Neutrophil (primary cell): ENCODE measurements around the gene TMEM63A.
A peak's percentile ranks its signal among the peaks of the same experiment; 100 is the strongest.
"Not testable (repeated sequence)": the region's sequence is repeated elsewhere in the genome, so short reads cannot be mapped to it uniquely, and the experiment has no call there.

Experiments used
- H3K27ac ChIP-seq: fragments of 200-600 bp; sonication (generic); 2 replicates; pipeline ENCODE4 v1.5.1; 2016; ENCODE audit warnings: mild to moderate bottlenecking, moderate library complexity
- H3K27me3 ChIP-seq: fragments of 200-600 bp; sonication (generic); 2 replicates; pipeline ENCODE4 v1.6.0; 2016; ENCODE audit warnings: mild to moderate bottlenecking
- H3K36me3 ChIP-seq: fragments of 200-600 bp; sonication (generic); 2 replicates; pipeline ENCODE4 v1.5.1; 2017
- H3K4me1 ChIP-seq, 2 experiments: fragments of 200-600 bp in 1 of 2; sonication (generic) in 1 of 2; 1 replicate in 1 of 2; 2 replicates in 1 of 2; pipeline versions ENCODE4 v1.5.1 to v1.6.1; 2013 to 2016; ENCODE audit warnings: low read depth in 1 of 2, low read length in 1 of 2, mild to moderate bottlenecking in 1 of 2, moderate library complexity in 1 of 2; ENCODE audit not compliant: control insufficient read depth in 1 of 2, insufficient read depth in 1 of 2
- H3K4me3 ChIP-seq, 2 experiments: fragments of 200-600 bp in 1 of 2; sonication (generic) in 1 of 2; 1 replicate in 1 of 2; 2 replicates in 1 of 2; pipeline ENCODE4 v1.5.1; 2013 to 2016; ENCODE audit warnings: low read depth in 1 of 2, low read length in 1 of 2, mild to moderate bottlenecking in 1 of 2, moderate library complexity in 1 of 2
- H3K9me3 ChIP-seq: fragments of 200-600 bp; sonication (generic); 2 replicates; pipeline ENCODE4 v1.5.1; 2016
- CTCF ChIP-seq: fragments of 200-600 bp; sonication (generic); IDR thresholded peaks from 2 replicates; pipeline ENCODE4 v1.5.1; 2016; ENCODE audit warnings: antibody characterized with exemption

Gene TMEM63A

GRCh38 chr1:225838793-225839192 lies 43.4 kb downstream of the TMEM63A start:
- Histone ChIP-seq H3K9me3 (no peaks in the 10 kb centered on the region), H3K4me3 (no peak overlapping the region), H3K4me1 (peaks cover 18 to 22% of the 10 kb centered on the region in 2 experiments), H3K27me3 (no peaks in the 10 kb centered on the region), H3K36me3 (peaks cover 6% of the 10 kb centered on the region), H3K27ac (no peak overlapping the region)
- no peak for TF ChIP-seq CTCF

GRCh38 chr1:225836296-225836695 lies 45.9 kb downstream of the TMEM63A start:
- H3K36me3 ChIP-seq, H3K27me3 ChIP-seq, H3K4me3 ChIP-seq, H3K9me3 ChIP-seq: not testable (repeated sequence)
- Histone ChIP-seq H3K27ac (peak overlapping the region; percentile 79), H3K4me1 (peaks cover 18 to 22% of the 10 kb centered on the region in 2 experiments)

GRCh38 chr1:225835856-225836255 lies 46.3 kb downstream of the TMEM63A start:
- H3K4me3 ChIP-seq = no peak overlapping the region
- no peaks in the 10 kb centered on the region for H3K9me3 ChIP-seq
- TF ChIP-seq CTCF = no peak
- H3K4me1 ChIP-seq = peaks cover 18 to 22% of the 10 kb centered on the region in 2 experiments
- peaks cover 10% of the 10 kb centered on the region for H3K36me3 ChIP-seq
- no peaks in the 10 kb centered on the region for H3K27me3 ChIP-seq
- peak overlapping the region; percentile 79 for H3K27ac ChIP-seq

GRCh38 chr1:225834417-225835329 lies 47.5 kb downstream of the TMEM63A start:
- no peak overlapping the region for H3K4me3 ChIP-seq
- H3K9me3 ChIP-seq = no peaks in the 10 kb centered on the region
- no peaks in the 10 kb centered on the region for H3K27me3 ChIP-seq
- H3K4me1 ChIP-seq = peaks cover 18 to 22% of the 10 kb centered on the region in 2 experiments
- H3K36me3 ChIP-seq = peaks cover 10% of the 10 kb centered on the region
- no peak overlapping the region for H3K27ac ChIP-seq
- TF ChIP-seq CTCF = no peak

- no peak overlapping the region for H3K4me3 ChIP-seq
- H3K9me3 ChIP-seq = no peaks in the 10 kb centered on the region
- no peak overlapping the region for H3K27ac ChIP-seq
- TF ChIP-seq CTCF = no peak
- H3K4me1 ChIP-seq = peaks cover 2% of the 10 kb centered on the region in 2 experiments
- H3K27me3 ChIP-seq = no peaks in the 10 kb centered on the region
- H3K36me3 ChIP-seq = peaks cover 10% of the 10 kb centered on the region
Observed at GRCh38 chr1:225830841-225831240, 51.3 kb downstream of the TMEM63A start.

- H3K4me3 ChIP-seq = no peak overlapping the region
Observed at GRCh38 chr1:225828706-225829345, 53.4 kb downstream of the TMEM63A start.

More at GRCh38 chr1:225828706-225829345, 53.4 kb downstream of the TMEM63A start:
- Histone ChIP-seq H3K27ac (no peak overlapping the region), H3K27me3 (no peaks in the 10 kb centered on the region), H3K9me3 (no peaks in the 10 kb centered on the region), H3K36me3 (peaks cover 10% of the 10 kb centered on the region), H3K4me1 (no peaks in the 10 kb centered on the region)
- no peak for TF ChIP-seq CTCF
